GM21737 (cell line): ENCODE results near the gene PRMT5.
"Not testable (repeated sequence)": the region's sequence is repeated elsewhere in the genome, so short reads cannot be mapped to it uniquely, and the experiment has no call there.

Source experiments
- ATAC-seq: cut with Tn5 transposase; IDR thresholded peaks from one replicate; pipeline ENCODE4 v1.9.1; 2021; ENCODE audit warnings: mild to moderate bottlenecking, moderate library complexity; ENCODE audit not compliant: unreplicated experiment

The PRMT5 gene

GRCh38 chr14:22929104-22929960 is at the start of gene PRMT5:
Gene PRMT5 (minus strand): TSS chr14:22929376. CDS start chr14:22929361, 15 bp downstream.
- ATAC-seq, result peak; percentile 93

GRCh38 chr14:22978487-22978837 is 49.3 kb upstream of the PRMT5 start:
- ATAC-seq, result no peak

GRCh38 chr14:22977684-22978486 is 48.7 kb upstream of the PRMT5 start:
- no peak for ATAC-seq

GRCh38 chr14:22977434-22977683 is 48.2 kb upstream of the PRMT5 start:
- no peak for ATAC-seq

- ATAC-seq, result no peak
These were observed 47.7 kb upstream of the PRMT5 start for GRCh38 chr14:22976620-22977433.

GRCh38 chr14:22974530-22975313 is 45.5 kb upstream of the PRMT5 start:
- ATAC-seq, result no peak

GRCh38 chr14:22973217-22974032 is 44.2 kb upstream of the PRMT5 start:
- ATAC-seq, result no peak

GRCh38 chr14:22972313-22972930 is 43.2 kb upstream of the PRMT5 start:
- no peak for ATAC-seq

- ATAC-seq, result no peak
These were observed 42.0 kb upstream of the PRMT5 start for GRCh38 chr14:22971152-22971551.

- ATAC-seq, result no peak
These were observed 37.6 kb upstream of the PRMT5 start for GRCh38 chr14:22966783-22967269.

- ATAC-seq, result not testable (repeated sequence)
These were observed 37.0 kb upstream of the PRMT5 start for GRCh38 chr14:22965916-22966782.

- no peak for ATAC-seq
These were observed 33.0 kb upstream of the PRMT5 start for GRCh38 chr14:22962061-22962676.

- ATAC-seq, result no peak
These were observed 26.8 kb upstream of the PRMT5 start for GRCh38 chr14:22955702-22956569.

GRCh38 chr14:22952418-22952817 is 23.2 kb upstream of the PRMT5 start:
- ATAC-seq, result no peak

GRCh38 chr14:22951795-22952194 is 22.6 kb upstream of the PRMT5 start:
- not testable (repeated sequence) for ATAC-seq

GRCh38 chr14:22945642-22946041 is 16.5 kb upstream of the PRMT5 start:
- no peak for ATAC-seq

- ATAC-seq, result no peak
These were observed 10.5 kb upstream of the PRMT5 start for GRCh38 chr14:22939684-22940083.
